ENCODE data around the gene ZFYVE21.

The ZFYVE21 gene

GRCh38 chr14:103735439-103735814 is 19.8 kb downstream of the ZFYVE21 start:
- no peak overlapping the region for H3K27ac ChIP-seq (ENCODE audit: low read length)
- peaks cover 4 to 29% of the 10 kb centered on the region in 2 donors for H3K4me1 ChIP-seq (ENCODE audit: control insufficient read depth in 1 of 2, insufficient read depth in 2 of 2, low read length in 2 of 2)
- no peaks in the 10 kb centered on the region for H3K27me3 ChIP-seq (ENCODE audit: low read depth, low read length)
- H3K4me3 ChIP-seq (ENCODE audit: low read depth in 1 of 2, low read length in 2 of 2), result no peak overlapping the region
- peaks cover 27 to 28% of the 10 kb centered on the region in 2 donors for H3K36me3 ChIP-seq (ENCODE audit: control insufficient read depth in 1 of 2, insufficient read depth in 2 of 2, low read length in 2 of 2)
- H3K9me3 ChIP-seq (ENCODE audit: control insufficient read depth in 1 of 2, low read length in 2 of 2), result no peaks in the 10 kb centered on the region

- peaks cover 27 to 28% of the 10 kb centered on the region in 2 donors for H3K36me3 ChIP-seq (ENCODE audit: control insufficient read depth in 1 of 2, insufficient read depth in 2 of 2, low read length in 2 of 2)
- H3K27me3 ChIP-seq (ENCODE audit: low read depth, low read length), result no peaks in the 10 kb centered on the region
- H3K4me3 ChIP-seq (ENCODE audit: low read depth in 1 of 2, low read length in 2 of 2), result no peak overlapping the region
- H3K27ac ChIP-seq (ENCODE audit: low read length), result no peak overlapping the region
- H3K4me1 ChIP-seq (ENCODE audit: control insufficient read depth in 1 of 2, insufficient read depth in 2 of 2, low read length in 2 of 2), result peaks cover 4 to 27% of the 10 kb centered on the region in 2 donors
- H3K9me3 ChIP-seq (ENCODE audit: control insufficient read depth in 1 of 2, low read length in 2 of 2), result no peaks in the 10 kb centered on the region
These were observed 20.4 kb downstream of the ZFYVE21 start for GRCh38 chr14:103735815-103736545.

GRCh38 chr14:103736546-103737431 is 21.2 kb downstream of the ZFYVE21 start:
- Histone ChIP-seq H3K27ac (ENCODE audit: low read length) (no peak overlapping the region), H3K4me1 (ENCODE audit: control insufficient read depth in 1 of 2, insufficient read depth in 2 of 2, low read length in 2 of 2) (peaks cover 4 to 27% of the 10 kb centered on the region in 2 donors), H3K36me3 (ENCODE audit: control insufficient read depth in 1 of 2, insufficient read depth in 2 of 2, low read length in 2 of 2) (peaks cover 28% of the 10 kb centered on the region in 2 donors)

GRCh38 chr14:103737432-103738045 is 21.9 kb downstream of the ZFYVE21 start:
- no peaks in the 10 kb centered on the region for H3K9me3 ChIP-seq (ENCODE audit: control insufficient read depth in 1 of 2, low read length in 2 of 2)
- H3K27ac ChIP-seq (ENCODE audit: low read length), result no peak overlapping the region
- H3K4me1 ChIP-seq (ENCODE audit: control insufficient read depth in 1 of 2, insufficient read depth in 2 of 2, low read length in 2 of 2), result peaks cover 4 to 27% of the 10 kb centered on the region in 2 donors
- H3K27me3 ChIP-seq (ENCODE audit: low read depth, low read length), result no peaks in the 10 kb centered on the region
- no peak overlapping the region for H3K4me3 ChIP-seq (ENCODE audit: low read depth in 1 of 2, low read length in 2 of 2)
- peaks cover 22 to 31% of the 10 kb centered on the region in 2 donors for H3K36me3 ChIP-seq (ENCODE audit: control insufficient read depth in 1 of 2, insufficient read depth in 2 of 2, low read length in 2 of 2)

More at GRCh38 chr14:103736546-103737431, 21.2 kb downstream of the ZFYVE21 start:
- no peaks in the 10 kb centered on the region for H3K27me3 ChIP-seq (ENCODE audit: low read depth, low read length)
- no peaks in the 10 kb centered on the region for H3K9me3 ChIP-seq (ENCODE audit: control insufficient read depth in 1 of 2, low read length in 2 of 2)
- no peak overlapping the region for H3K4me3 ChIP-seq (ENCODE audit: low read depth in 1 of 2, low read length in 2 of 2)

- Histone ChIP-seq H3K27me3 (ENCODE audit: low read depth, low read length) (no peaks in the 10 kb centered on the region), H3K36me3 (ENCODE audit: control insufficient read depth in 1 of 2, insufficient read depth in 2 of 2, low read length in 2 of 2) (peaks cover 15 to 26% of the 10 kb centered on the region in 2 donors), H3K27ac (ENCODE audit: low read length) (no peak overlapping the region), H3K4me1 (ENCODE audit: control insufficient read depth in 1 of 2, insufficient read depth in 2 of 2, low read length in 2 of 2) (peaks cover 4 to 27% of the 10 kb centered on the region in 2 donors), H3K9me3 (ENCODE audit: control insufficient read depth in 1 of 2, low read length in 2 of 2) (no peaks in the 10 kb centered on the region), H3K4me3 (ENCODE audit: low read depth in 1 of 2, low read length in 2 of 2) (no peak overlapping the region)
These were observed 22.6 kb downstream of the ZFYVE21 start for GRCh38 chr14:103738166-103738565.

GRCh38 chr14:103738701-103739451 is 23.3 kb downstream of the ZFYVE21 start:
- Histone ChIP-seq H3K36me3 (ENCODE audit: control insufficient read depth in 1 of 2, insufficient read depth in 2 of 2, low read length in 2 of 2) (peaks cover 8 to 26% of the 10 kb centered on the region in 2 donors), H3K9me3 (ENCODE audit: control insufficient read depth in 1 of 2, low read length in 2 of 2) (no peaks in the 10 kb centered on the region), H3K27me3 (ENCODE audit: low read depth, low read length) (no peaks in the 10 kb centered on the region), H3K27ac (ENCODE audit: low read length) (no peak overlapping the region), H3K4me3 (ENCODE audit: low read depth in 1 of 2, low read length in 2 of 2) (no peak overlapping the region), H3K4me1 (ENCODE audit: control insufficient read depth in 1 of 2, insufficient read depth in 2 of 2, low read length in 2 of 2) (peaks cover 4 to 27% of the 10 kb centered on the region in 2 donors)

- H3K27me3 ChIP-seq (ENCODE audit: low read depth, low read length), result no peaks in the 10 kb centered on the region
- no peak overlapping the region for H3K4me3 ChIP-seq (ENCODE audit: low read depth in 1 of 2, low read length in 2 of 2)
- no peak overlapping the region for H3K27ac ChIP-seq (ENCODE audit: low read length)
- peaks cover 4 to 27% of the 10 kb centered on the region in 2 donors for H3K4me1 ChIP-seq (ENCODE audit: control insufficient read depth in 1 of 2, insufficient read depth in 2 of 2, low read length in 2 of 2)
- H3K9me3 ChIP-seq (ENCODE audit: control insufficient read depth in 1 of 2, low read length in 2 of 2), result no peaks in the 10 kb centered on the region
- peaks cover 6 to 23% of the 10 kb centered on the region in 2 donors for H3K36me3 ChIP-seq (ENCODE audit: control insufficient read depth in 1 of 2, insufficient read depth in 2 of 2, low read length in 2 of 2)
These were observed 23.8 kb downstream of the ZFYVE21 start for GRCh38 chr14:103739466-103739792.

GRCh38 chr14:103739793-103740501 is 24.3 kb downstream of the ZFYVE21 start:
- no peak overlapping the region for H3K27ac ChIP-seq (ENCODE audit: low read length)
- peaks cover 4 to 26% of the 10 kb centered on the region in 2 donors for H3K4me1 ChIP-seq (ENCODE audit: control insufficient read depth in 1 of 2, insufficient read depth in 2 of 2, low read length in 2 of 2)
- H3K27me3 ChIP-seq (ENCODE audit: low read depth, low read length), result no peaks in the 10 kb centered on the region
- H3K36me3 ChIP-seq (ENCODE audit: control insufficient read depth in 1 of 2, insufficient read depth in 2 of 2, low read length in 2 of 2), result peaks cover 11 to 18% of the 10 kb centered on the region in 2 donors
- H3K9me3 ChIP-seq (ENCODE audit: control insufficient read depth in 1 of 2, low read length in 2 of 2), result no peaks in the 10 kb centered on the region
- H3K4me3 ChIP-seq (ENCODE audit: low read depth in 1 of 2, low read length in 2 of 2), result no peak overlapping the region

- no peak overlapping the region for H3K27ac ChIP-seq (ENCODE audit: low read length)
- H3K4me1 ChIP-seq (ENCODE audit: control insufficient read depth in 1 of 2, insufficient read depth in 2 of 2, low read length in 2 of 2), result peaks cover 4 to 14% of the 10 kb centered on the region in 2 donors
- peaks cover 13 to 18% of the 10 kb centered on the region in 2 donors for H3K36me3 ChIP-seq (ENCODE audit: control insufficient read depth in 1 of 2, insufficient read depth in 2 of 2, low read length in 2 of 2)
- H3K4me3 ChIP-seq (ENCODE audit: low read depth in 1 of 2, low read length in 2 of 2), result no peak overlapping the region
- H3K9me3 ChIP-seq (ENCODE audit: control insufficient read depth in 1 of 2, low read length in 2 of 2), result no peaks in the 10 kb centered on the region
- H3K27me3 ChIP-seq (ENCODE audit: low read depth, low read length), result no peaks in the 10 kb centered on the region
These were observed 25.5 kb downstream of the ZFYVE21 start for GRCh38 chr14:103740991-103741689.

- Histone ChIP-seq H3K4me1 (ENCODE audit: control insufficient read depth in 1 of 2, insufficient read depth in 2 of 2, low read length in 2 of 2) (peaks cover 0 to 7% of the 10 kb centered on the region in 2 donors), H3K36me3 (ENCODE audit: control insufficient read depth in 1 of 2, insufficient read depth in 2 of 2, low read length in 2 of 2) (peaks cover 21% of the 10 kb centered on the region in 2 donors), H3K27ac (ENCODE audit: low read length) (no peak overlapping the region), H3K4me3 (ENCODE audit: low read depth in 1 of 2, low read length in 2 of 2) (no peak overlapping the region), H3K9me3 (ENCODE audit: control insufficient read depth in 1 of 2, low read length in 2 of 2) (no peaks in the 10 kb centered on the region), H3K27me3 (ENCODE audit: low read depth, low read length) (no peaks in the 10 kb centered on the region)
These were observed 26.3 kb downstream of the ZFYVE21 start for GRCh38 chr14:103741876-103742275.
